Ectodermal cell (in vitro differentiated cells): ENCODE results near the gene MSI2.

ENCODE experiments used
- H3K27ac ChIP-seq: 2 replicates; pipeline ENCODE4 v1.7.0; 2013; ENCODE audit warnings: mild to moderate bottlenecking, low read depth, low read length; ENCODE audit not compliant: insufficient read depth, poor library complexity, severe bottlenecking
- H3K27me3 ChIP-seq: 2 replicates; pipeline ENCODE4 v1.7.0; 2013; ENCODE audit warnings: mild to moderate bottlenecking, low read length; ENCODE audit not compliant: insufficient read depth, control insufficient read depth, poor library complexity, severe bottlenecking
- H3K36me3 ChIP-seq: one replicate; pipeline ENCODE4 v1.7.0; 2013; ENCODE audit warnings: low read length; ENCODE audit not compliant: control insufficient read depth, insufficient read depth
- H3K4me1 ChIP-seq: one replicate; pipeline ENCODE4 v1.7.0; 2013; ENCODE audit warnings: low read length; ENCODE audit not compliant: control insufficient read depth, insufficient read depth
- H3K4me3 ChIP-seq: 2 replicates; pipeline ENCODE4 v1.7.0; 2013; ENCODE audit warnings: low read depth, low read length, control low read depth; ENCODE audit not compliant: insufficient read depth
- H3K9me3 ChIP-seq: 2 replicates; pipeline ENCODE4 v1.7.0; 2013; ENCODE audit warnings: mild to moderate bottlenecking, low read length, moderate library complexity; ENCODE audit not compliant: control insufficient read depth
- WGBS, 2 experiments: methylation state at CpG; one replicate each; pipeline ENCODE4 v1.1.7; 2013; ENCODE audit warnings: missing lambda C conversion rate in 2 of 2; 5-methylcytosine and 5-hydroxymethylcytosine counted together

Gene MSI2

DNA sequence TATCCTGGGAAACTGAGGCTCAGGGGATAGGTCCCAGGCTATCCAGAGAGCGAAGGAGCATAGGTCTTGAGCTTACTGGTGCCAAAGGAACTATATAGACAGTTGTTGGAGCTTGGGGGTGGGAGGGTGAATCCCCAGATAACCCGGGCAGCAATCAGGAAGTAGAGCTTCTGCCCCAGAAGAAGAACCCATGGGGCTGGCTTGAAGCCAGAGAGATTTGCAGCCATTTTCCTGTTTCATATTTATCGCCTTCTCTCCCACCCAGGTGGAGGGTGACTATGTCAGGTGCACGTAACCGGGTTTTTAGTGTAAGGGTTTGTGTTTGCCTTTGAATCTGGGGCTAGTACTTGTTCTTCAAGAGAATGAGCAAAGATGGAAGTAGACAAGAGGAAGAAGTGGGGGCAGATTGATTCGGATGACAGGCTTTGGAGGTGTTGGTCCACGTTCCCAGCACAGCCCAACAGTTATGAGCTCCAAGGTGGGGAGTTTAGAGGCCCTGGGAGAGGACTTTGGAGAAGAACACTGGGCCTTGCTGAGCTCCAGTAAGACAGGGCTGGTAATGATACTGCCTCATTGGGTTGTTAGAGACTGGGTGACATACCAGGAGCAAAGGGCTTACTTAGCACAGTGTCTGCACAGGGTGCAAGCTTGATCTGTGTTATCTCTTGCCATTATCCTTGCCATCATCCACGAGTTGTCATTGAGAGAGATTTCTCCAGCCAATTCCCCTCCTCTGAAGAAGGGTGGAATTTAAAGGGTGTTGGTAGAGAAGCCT, 343.1 kb downstream of the MSI2 start:
- WGBS, 2 experiments: 97% methylated on average over 8 of the region's 8 CpGs
- Histone ChIP-seq H3K4me3 (no peak overlapping the region), H3K27me3 (no peaks in the 10 kb centered on the region), H3K27ac (no peak overlapping the region), H3K9me3 (no peaks in the 10 kb centered on the region), H3K4me1 (peaks cover 31% of the 10 kb centered on the region), H3K36me3 (no peaks in the 10 kb centered on the region)

DNA sequence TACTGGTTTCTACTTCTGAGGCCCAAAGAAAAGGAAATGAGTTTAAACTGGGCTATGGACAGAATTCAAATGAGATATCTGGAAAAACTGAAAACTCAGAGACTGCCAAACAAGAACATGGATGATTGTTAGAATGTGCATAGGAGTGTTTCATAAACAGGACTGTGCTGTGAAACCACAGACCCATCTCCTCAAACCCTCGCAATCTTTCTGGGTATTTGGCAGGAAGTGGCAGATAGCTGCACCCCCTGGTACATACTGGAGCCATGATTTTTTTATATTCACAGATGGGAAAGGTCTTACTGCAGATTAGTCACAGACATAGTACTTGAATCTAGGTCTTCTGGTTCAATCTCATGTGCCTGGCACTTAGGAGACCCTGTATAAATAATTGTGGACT, 343.8 kb downstream of the MSI2 start:
- Histone ChIP-seq H3K27ac (no peak overlapping the region), H3K27me3 (no peaks in the 10 kb centered on the region), H3K4me1 (peaks cover 37% of the 10 kb centered on the region), H3K36me3 (no peaks in the 10 kb centered on the region), H3K9me3 (no peaks in the 10 kb centered on the region), H3K4me3 (no peak overlapping the region)
- WGBS, 2 experiments: 92 to 95% methylated on average over 1 of the region's 1 CpG

DNA sequence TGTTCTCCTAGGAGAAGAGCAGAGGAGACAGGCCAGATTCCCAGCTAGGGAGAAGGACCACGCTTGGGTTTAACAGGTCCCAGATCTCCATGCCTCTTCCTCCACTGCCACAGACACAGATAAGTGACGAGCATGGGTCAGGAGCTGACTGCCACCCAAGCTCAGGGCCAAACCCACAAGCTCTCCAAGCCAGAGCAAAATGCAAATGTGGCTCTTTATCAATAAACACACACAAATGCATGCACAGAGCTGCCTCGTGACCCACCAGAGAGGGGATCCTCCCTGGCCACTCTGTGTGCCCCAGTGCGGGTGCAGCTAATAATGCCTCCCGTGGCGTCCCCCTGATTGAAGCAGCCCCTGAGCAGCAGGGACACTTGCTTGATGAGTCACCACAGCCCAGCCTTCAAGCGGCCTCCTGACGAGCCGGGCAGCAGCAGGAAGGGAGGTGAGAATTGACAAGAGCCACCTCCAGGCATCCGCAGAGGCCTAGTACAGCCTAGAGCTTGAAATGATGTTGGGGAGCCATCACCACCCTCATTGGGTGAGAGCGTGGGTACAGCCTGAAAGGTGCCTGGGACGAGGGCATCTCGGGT, 344.9 kb downstream of the MSI2 start:
- no peaks in the 10 kb centered on the region for H3K27me3 ChIP-seq
- 82 to 86% methylated on average over 13 of the region's 13 CpGs for WGBS, 2 experiments
- H3K27ac ChIP-seq: no peak overlapping the region
- H3K4me3 ChIP-seq: no peak overlapping the region
- no peaks in the 10 kb centered on the region for H3K36me3 ChIP-seq
- no peaks in the 10 kb centered on the region for H3K9me3 ChIP-seq
- peaks cover 37% of the 10 kb centered on the region for H3K4me1 ChIP-seq

DNA sequence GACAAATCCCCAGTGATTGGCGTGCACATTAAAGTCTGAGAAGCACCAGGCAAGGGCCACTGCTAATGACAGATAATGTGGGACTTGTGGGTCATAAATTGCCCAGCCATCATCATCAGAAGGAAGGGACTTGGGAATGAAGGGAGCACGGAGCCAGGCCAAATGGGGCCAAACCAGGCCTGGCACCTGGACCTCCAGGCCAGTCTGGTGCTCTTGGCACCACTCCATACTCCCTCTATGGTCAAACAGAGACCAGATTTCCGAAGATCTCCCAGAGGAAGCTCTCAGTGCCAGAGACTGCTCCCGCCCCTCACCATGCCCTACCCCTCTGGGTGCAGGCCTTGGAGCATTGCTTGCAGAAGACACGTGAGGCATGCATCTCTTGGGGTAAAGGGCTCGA, 346.6 kb downstream of the MSI2 start:
- H3K4me1 ChIP-seq: peaks cover 31% of the 10 kb centered on the region
- H3K27ac ChIP-seq: no peak overlapping the region
- H3K9me3 ChIP-seq: no peaks in the 10 kb centered on the region
- no peak overlapping the region for H3K4me3 ChIP-seq
- H3K27me3 ChIP-seq: no peaks in the 10 kb centered on the region
- no peaks in the 10 kb centered on the region for H3K36me3 ChIP-seq
- WGBS, 2 experiments: 94% methylated on average over 6 of the region's 6 CpGs

DNA sequence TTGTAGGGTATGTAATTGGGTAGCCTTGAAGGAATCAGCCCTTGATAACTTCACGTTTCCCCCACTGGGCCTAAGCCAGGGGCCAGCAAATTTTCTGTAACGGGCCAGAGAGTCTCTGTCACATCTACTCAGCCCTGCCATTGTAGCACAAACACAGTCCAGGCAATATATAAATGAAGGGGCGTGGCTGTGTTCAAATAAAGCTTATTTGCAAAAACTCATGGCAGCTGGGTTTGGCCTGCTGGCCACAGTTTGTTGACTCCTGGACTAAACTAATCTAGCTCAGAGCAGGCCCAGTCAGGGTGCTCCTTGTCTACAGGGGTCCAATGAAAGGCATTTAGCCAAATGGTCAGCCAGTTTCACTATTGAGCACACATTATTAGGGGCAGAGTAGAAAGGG, 347.2 kb downstream of the MSI2 start:
- WGBS, 2 experiments: 94 to 96% methylated on average over 3 of the region's 3 CpGs
- no peak overlapping the region for H3K4me3 ChIP-seq
- H3K4me1 ChIP-seq: peaks cover 37% of the 10 kb centered on the region
- no peak overlapping the region for H3K27ac ChIP-seq
- H3K9me3 ChIP-seq: no peaks in the 10 kb centered on the region
- no peaks in the 10 kb centered on the region for H3K27me3 ChIP-seq
- H3K36me3 ChIP-seq: no peaks in the 10 kb centered on the region

DNA sequence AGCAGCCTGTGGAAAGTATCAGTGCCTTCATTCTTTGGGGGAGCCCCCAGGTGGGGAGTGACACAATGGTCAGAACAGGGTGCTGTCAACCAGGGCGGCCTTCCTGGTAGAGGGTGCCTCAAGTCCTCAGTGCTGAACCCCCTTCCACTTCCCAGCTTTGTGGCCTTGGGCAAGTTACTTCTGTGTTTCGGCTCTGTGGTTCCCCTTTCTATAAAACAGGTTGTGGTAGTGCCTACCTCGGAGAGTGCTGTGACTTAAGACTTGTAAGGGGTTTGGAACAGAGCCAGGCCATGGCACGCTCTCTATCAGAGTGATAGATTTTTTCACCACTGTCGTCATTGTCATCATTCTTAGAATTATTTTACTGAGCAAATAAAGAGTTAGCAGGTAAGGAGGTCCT, 347.7 kb downstream of the MSI2 start:
- peaks cover 41% of the 10 kb centered on the region for H3K4me1 ChIP-seq
- WGBS, 2 experiments: 95% methylated on average over 5 of the region's 5 CpGs
- H3K27ac ChIP-seq: no peak overlapping the region
- H3K27me3 ChIP-seq: no peaks in the 10 kb centered on the region
- H3K4me3 ChIP-seq: no peak overlapping the region
- no peaks in the 10 kb centered on the region for H3K36me3 ChIP-seq
- H3K9me3 ChIP-seq: no peaks in the 10 kb centered on the region

DNA sequence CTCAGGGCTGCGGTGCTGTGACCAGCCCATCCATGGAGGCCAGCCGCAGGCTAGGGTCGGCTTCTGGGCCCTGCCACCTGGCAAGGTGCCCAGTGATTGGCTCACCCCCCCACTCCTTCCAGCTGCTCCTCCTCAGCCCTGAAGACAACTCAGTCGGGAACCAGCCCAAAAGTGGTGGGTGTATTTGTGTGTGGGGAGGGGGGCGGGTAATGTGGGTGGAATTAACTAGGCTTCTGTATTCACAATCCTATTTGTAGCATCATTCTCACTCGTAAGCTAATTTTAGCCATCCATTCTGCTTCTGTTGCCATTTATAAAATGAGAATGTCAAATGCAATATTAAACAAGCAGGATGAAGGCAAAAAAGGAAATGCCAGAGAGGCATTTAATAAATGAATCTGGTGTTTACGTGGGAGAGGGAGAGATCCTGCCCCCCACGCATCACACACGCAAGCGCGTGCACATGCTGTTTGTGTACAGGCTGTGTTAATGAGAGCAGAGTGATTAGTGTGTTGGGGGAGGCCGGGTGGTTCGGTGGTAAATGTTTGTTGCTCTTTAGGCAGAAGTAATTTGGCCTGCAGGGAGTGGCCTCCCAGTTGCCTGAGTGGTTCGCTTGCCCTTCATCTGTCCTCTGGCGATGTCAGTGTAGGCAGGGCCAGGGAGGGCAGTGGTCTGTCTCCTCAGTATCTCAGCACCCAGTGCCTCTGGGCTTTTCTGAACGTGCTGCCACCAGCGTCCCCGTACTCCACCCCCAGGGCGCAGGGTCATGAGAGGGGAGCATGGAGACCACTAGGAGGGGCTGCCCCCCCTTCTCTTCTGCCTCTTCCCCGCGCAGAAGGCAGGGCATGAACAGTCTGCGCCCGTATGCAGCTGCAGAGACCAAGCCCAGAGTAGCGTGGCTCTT, 348.7 kb downstream of the MSI2 start:
- no peak overlapping the region for H3K27ac ChIP-seq
- H3K9me3 ChIP-seq: no peaks in the 10 kb centered on the region
- H3K4me3 ChIP-seq: no peak overlapping the region
- H3K4me1 ChIP-seq: peaks cover 41% of the 10 kb centered on the region
- H3K27me3 ChIP-seq: no peaks in the 10 kb centered on the region
- 78 to 80% methylated on average over 22 to 24 of the region's 24 CpGs for WGBS, 2 experiments
- no peaks in the 10 kb centered on the region for H3K36me3 ChIP-seq

DNA sequence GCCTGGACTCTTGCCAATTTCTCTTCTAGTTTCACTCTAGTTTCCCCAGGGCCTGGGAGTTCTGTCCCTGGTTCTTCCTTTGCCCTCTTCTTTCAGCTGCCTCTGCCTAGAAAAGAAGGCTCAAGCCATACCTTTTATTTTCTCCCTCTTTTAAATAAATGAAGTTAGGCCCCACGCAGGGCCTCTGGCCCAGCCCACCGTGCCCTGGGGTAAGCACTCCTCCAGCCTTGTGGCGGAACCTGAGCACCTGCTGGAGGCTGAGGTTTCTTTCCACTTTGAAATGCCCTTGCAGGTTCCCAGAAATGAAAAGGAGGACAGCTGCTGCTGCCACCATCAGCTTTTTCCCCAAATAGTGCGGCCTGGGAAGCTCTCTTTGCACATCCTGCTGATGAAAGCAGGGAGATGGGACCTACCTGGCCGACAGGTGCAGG, 349.4 kb downstream of the MSI2 start:
- H3K4me1 ChIP-seq: peaks cover 41% of the 10 kb centered on the region
- H3K27me3 ChIP-seq: no peaks in the 10 kb centered on the region
- no peak overlapping the region for H3K4me3 ChIP-seq
- H3K9me3 ChIP-seq: no peaks in the 10 kb centered on the region
- H3K27ac ChIP-seq: no peak overlapping the region
- WGBS, 2 experiments: 72 to 80% methylated on average over 5 of the region's 5 CpGs
- no peaks in the 10 kb centered on the region for H3K36me3 ChIP-seq

DNA sequence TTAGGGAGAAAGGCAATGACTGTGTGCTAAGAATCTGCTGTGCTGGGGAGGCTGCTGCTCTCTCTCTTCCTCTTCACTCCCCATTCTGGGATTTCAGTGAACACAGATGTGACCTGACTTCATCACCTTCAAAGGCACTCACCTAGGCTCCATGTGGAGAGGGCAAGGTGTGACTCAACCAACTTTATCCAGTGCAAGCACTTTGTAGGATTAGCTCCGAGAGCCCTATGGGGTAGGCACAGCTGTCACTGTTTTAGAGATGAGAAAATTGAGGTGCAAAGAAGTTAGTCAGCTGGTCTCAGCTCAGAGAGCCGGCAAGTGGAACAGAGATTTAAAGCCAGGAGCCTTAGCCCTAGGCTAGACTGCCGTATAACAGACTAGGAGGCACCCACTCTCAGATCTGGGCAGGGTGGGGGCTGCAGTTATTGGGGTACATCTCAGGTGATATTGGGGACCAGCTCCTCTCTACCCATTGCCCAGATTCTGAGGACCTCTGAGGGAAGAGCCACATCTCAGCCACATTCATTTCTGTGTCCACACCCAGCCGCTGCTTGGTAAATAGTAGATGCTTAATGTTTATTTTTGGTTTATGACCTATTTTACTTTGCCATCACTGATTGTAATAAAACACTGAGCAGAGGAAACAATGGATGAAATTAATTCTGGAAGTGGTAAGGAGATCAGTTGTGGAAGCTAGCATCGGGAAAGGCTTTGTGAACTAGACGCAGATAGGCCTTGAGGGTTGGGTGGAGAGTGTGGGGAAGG, 350.0 kb downstream of the MSI2 start:
- 92 to 96% methylated on average over 5 to 6 of the region's 6 CpGs for WGBS, 2 experiments
- no peaks in the 10 kb centered on the region for H3K27me3 ChIP-seq
- no peak overlapping the region for H3K27ac ChIP-seq

More for the DNA sequence above, 350.0 kb downstream of the MSI2 start:
- Histone ChIP-seq H3K4me3 (no peak overlapping the region), H3K9me3 (no peaks in the 10 kb centered on the region), H3K4me1 (peaks cover 37% of the 10 kb centered on the region), H3K36me3 (no peaks in the 10 kb centered on the region)
